SK-N-SH (cell line): Measurements from ENCODE around the gene PEAK1.

ENCODE experiments used
- REST ChIP-seq: IDR thresholded peaks from 2 replicates; pipeline ENCODE4 v1.6.1; 2012; ENCODE audit warnings: mild to moderate bottlenecking, low read depth, low read length, moderate library complexity
- RFX5 ChIP-seq: IDR thresholded peaks from 2 replicates; pipeline ENCODE4 v1.6.1; 2012; ENCODE audit warnings: mild to moderate bottlenecking, improper control_type of control experiment, low read length

- no peak for TF ChIP-seq REST
- TF ChIP-seq RFX5, result no peak
Observed at GRCh38 chr15:77060546-77060945, 359.4 kb downstream of the PEAK1 start.
